ENCODE results near the gene CCNK.

Gene CCNK

GRCh38 chr14:99561864-99562263 lies 80.7 kb downstream of the CCNK start:
- no peak for ATAC-seq
- TF ChIP-seq, protein P1, sequence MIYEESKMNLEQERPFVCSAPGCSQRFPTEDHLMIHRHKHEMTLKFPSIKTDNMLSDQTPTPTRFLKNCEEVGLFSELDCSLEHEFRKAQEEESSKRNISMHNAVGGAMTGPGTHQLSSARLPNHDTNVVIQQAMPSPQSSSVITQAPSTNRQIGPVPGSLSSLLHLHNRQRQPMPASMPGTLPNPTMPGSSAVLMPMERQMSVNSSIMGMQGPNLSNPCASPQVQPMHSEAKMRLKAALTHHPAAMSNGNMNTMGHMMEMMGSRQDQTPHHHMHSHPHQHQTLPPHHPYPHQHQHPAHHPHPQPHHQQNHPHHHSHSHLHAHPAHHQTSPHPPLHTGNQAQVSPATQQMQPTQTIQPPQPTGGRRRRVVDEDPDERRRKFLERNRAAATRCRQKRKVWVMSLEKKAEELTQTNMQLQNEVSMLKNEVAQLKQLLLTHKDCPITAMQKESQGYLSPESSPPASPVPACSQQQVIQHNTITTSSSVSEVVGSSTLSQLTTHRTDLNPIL (CRISPR knock-in tag; IDR thresholded peaks at IDR 0.05; ENCODE audit: low read depth), result no peak
- no peak for TF ChIP-seq ZFP30 (CRISPR knock-in tag; IDR thresholded peaks at IDR 0.05)
- no peak for TF ChIP-seq ZNF8 (CRISPR knock-in tag; IDR thresholded peaks at IDR 0.05)
- no peak for TF ChIP-seq ESRRG (CRISPR knock-in tag; IDR thresholded peaks at IDR 0.05)
- no peak for TF ChIP-seq GLIS3 (CRISPR knock-in tag; IDR thresholded peaks at IDR 0.05)
- no peak for TF ChIP-seq TOX (CRISPR knock-in tag; IDR thresholded peaks at IDR 0.05; ENCODE audit: borderline replicate concordance)
- TF ChIP-seq ZNF70 (CRISPR knock-in tag; IDR thresholded peaks at IDR 0.05), result no peak
- TF ChIP-seq, protein P2, sequence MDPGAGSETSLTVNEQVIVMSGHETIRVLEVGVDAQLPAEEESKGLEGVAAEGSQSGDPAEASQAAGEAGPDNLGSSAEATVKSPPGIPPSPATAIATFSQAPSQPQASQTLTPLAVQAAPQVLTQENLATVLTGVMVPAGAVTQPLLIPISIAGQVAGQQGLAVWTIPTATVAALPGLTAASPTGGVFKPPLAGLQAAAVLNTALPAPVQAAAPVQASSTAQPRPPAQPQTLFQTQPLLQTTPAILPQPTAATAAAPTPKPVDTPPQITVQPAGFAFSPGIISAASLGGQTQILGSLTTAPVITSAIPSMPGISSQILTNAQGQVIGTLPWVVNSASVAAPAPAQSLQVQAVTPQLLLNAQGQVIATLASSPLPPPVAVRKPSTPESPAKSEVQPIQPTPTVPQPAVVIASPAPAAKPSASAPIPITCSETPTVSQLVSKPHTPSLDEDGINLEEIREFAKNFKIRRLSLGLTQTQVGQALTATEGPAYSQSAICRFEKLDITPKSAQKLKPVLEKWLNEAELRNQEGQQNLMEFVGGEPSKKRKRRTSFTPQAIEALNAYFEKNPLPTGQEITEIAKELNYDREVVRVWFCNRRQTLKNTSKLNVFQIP (CRISPR knock-in tag; IDR thresholded peaks at IDR 0.05; ENCODE audit: borderline replicate concordance, low read depth), result no peak
- no peak for TF ChIP-seq ISL1 (CRISPR knock-in tag; IDR thresholded peaks at IDR 0.05)
- no peak for TF ChIP-seq RARB (CRISPR knock-in tag; IDR thresholded peaks at IDR 0.05)
- TF ChIP-seq BACH2 (CRISPR knock-in tag; IDR thresholded peaks at IDR 0.05; ENCODE audit: borderline replicate concordance), result no peak
- no peak for TF ChIP-seq PATZ1 (CRISPR knock-in tag; IDR thresholded peaks at IDR 0.05; ENCODE audit: borderline replicate concordance)
- TF ChIP-seq CSDC2 (CRISPR knock-in tag; IDR thresholded peaks at IDR 0.05), result no peak
- TF ChIP-seq CSRNP3 (CRISPR knock-in tag; IDR thresholded peaks at IDR 0.05), result no peak
- TF ChIP-seq TCF4 (CRISPR knock-in tag; IDR thresholded peaks at IDR 0.05; ENCODE audit: borderline replicate concordance), result no peak
- TF ChIP-seq ZFP3 (CRISPR knock-in tag; IDR thresholded peaks at IDR 0.05), result no peak
- TF ChIP-seq SNAI2 (CRISPR knock-in tag; IDR thresholded peaks at IDR 0.05), result no peak
- no peak for TF ChIP-seq TSHZ2 (CRISPR knock-in tag; IDR thresholded peaks at IDR 0.05)
- no peak for TF ChIP-seq ZNF565 (CRISPR knock-in tag; conservative IDR thresholded peaks at IDR 0.05; ENCODE audit: low read depth)
- TF ChIP-seq OSR1 (CRISPR knock-in tag; IDR thresholded peaks at IDR 0.05), result no peak

All from SK-N-SH treated with all-trans-retinoic acid at 6 μM for 48 hours (cell line).